Caco-2 (cell line): Measurements from ENCODE around the gene SSB. TPM values are rescaled to one million over a fixed set of nuclear protein-coding genes. Genes with fewer than 3 reads are reported as not detected.

Experiments used
- BruUV-seq: library from RNA; stranded (reverse); fragments of 400-500 nt; replicated peaks from 2 replicates; lab custom pipeline; 2021; lab: Mats Ljungman, UMichigan
- CTCF ChIA-PET: fragments of 300-600 bp; sonication (Branson Sonifier 250); formaldehyde crosslinking; loops from one replicate; lab custom pipeline; 2022; ENCODE audit warnings: antibody characterized with exemption; lab: Charles Lee
- POLR2A ChIA-PET: fragments of 300-600 bp; sonication (Branson Sonifier 250); formaldehyde crosslinking; loops from one replicate; lab custom pipeline; 2022; ENCODE audit warnings: antibody characterized with exemption; lab: Charles Lee
- DNase-seq, 2 experiments: peaks; one replicate each; pipeline versions ENCODE4 v3.0.0 to v3.0.0-alpha.2; 2020 to 2022
- H3K27me3 ChIP-seq: replicated peaks from 2 replicates; pipeline ENCODE4 v1.6.0; 2011; ENCODE audit warnings: low read length; ENCODE audit not compliant: control insufficient read depth, insufficient read depth
- H3K36me3 ChIP-seq: 2 replicates; pipeline ENCODE4 v1.5.1; 2011; ENCODE audit warnings: low read length; ENCODE audit not compliant: control insufficient read depth, insufficient read depth
- H3K4me1 ChIP-seq: fragments of 250-450 bp; sonication (Bioruptor Pico); 2 replicates; pipeline ENCODE4 v1.5.1; 2020; ENCODE audit warnings: mild to moderate bottlenecking
- H3K4me3 ChIP-seq: 2 replicates; pipeline ENCODE4 v1.5.1; 2011; ENCODE audit warnings: low read depth, mild to moderate bottlenecking, control low read depth, low read length
- H3K9me3 ChIP-seq: fragments of 250-450 bp; sonication (Bioruptor Pico); 2 replicates; pipeline ENCODE4 v1.5.1; 2020; ENCODE audit warnings: mild to moderate bottlenecking, moderate library complexity
- H3K27ac Mint-ChIP-seq: one replicate; pipeline ENCODE4 v1.8.0; 2022; ENCODE audit warnings: mixed read lengths; ENCODE audit not compliant: unreplicated experiment
- H3K27me3 Mint-ChIP-seq: one replicate; pipeline ENCODE4 v1.8.0; 2022; ENCODE audit warnings: mixed read lengths; ENCODE audit not compliant: insufficient read depth, unreplicated experiment
- H3K36me3 Mint-ChIP-seq: one replicate; pipeline ENCODE4 v1.8.0; 2022; ENCODE audit warnings: mild to moderate bottlenecking, mixed read lengths; ENCODE audit not compliant: insufficient read depth, unreplicated experiment
- H3K4me1 Mint-ChIP-seq: one replicate; pipeline ENCODE4 v1.8.0; 2022; ENCODE audit warnings: low read depth, mixed read lengths; ENCODE audit not compliant: unreplicated experiment
- H3K4me3 Mint-ChIP-seq: one replicate; pipeline ENCODE4 v1.8.0; 2022; ENCODE audit warnings: mild to moderate bottlenecking, moderate library complexity, mixed read lengths; ENCODE audit not compliant: unreplicated experiment
- H3K9me3 Mint-ChIP-seq: one replicate; pipeline ENCODE4 v1.8.0; 2022; ENCODE audit warnings: mixed read lengths; ENCODE audit not compliant: unreplicated experiment
- CTCF ChIP-seq, 2 experiments: fragments of 200-600 bp in 1 of 2; IDR thresholded peaks; 1 replicate in 1 of 2; 2 replicates in 1 of 2; pipeline versions ENCODE4 v1.5.1 to v1.8.0; 2011 to 2022; ENCODE audit warnings: antibody characterized with exemption in 1 of 2, control low read depth in 1 of 2, inconsistent platforms in 1 of 2, low read depth in 1 of 2, low read length in 1 of 2, mild to moderate bottlenecking in 1 of 2, moderate library complexity in 1 of 2; ENCODE audit not compliant: insufficient read depth in 1 of 2, severe bottlenecking in 1 of 2, unreplicated experiment in 1 of 2
- intact Hi-C: fragments of 100-400 bp; cut with micrococcal nuclease; formaldehyde crosslinking; loops from one replicate; pipeline ENCODE4 v1.10.0; 2022; ENCODE audit not compliant: unreplicated experiment
- total RNA-seq: library from RNA; stranded (reverse); gene quantifications from 2 replicates; pipeline ENCODE4 v1.2.3, GENCODE V29; 2022

Gene SSB
- total RNA-seq, 1 experiment from 2014 or later: 215 TPM

- Histone ChIP-seq H3K4me3 (no peak overlapping the region), H3K36me3 (peaks cover 1% of the 10 kb centered on the region; the same call in 1 of the 2 replicates), H3K9me3 (no peaks in the 10 kb centered on the region), H3K27me3 (no peaks in the 10 kb centered on the region), H3K4me1 (peaks cover 4% of the 10 kb centered on the region)
- no TSS peak for BruUV-seq
- CTCF ChIA-PET: no interaction called here
- intact Hi-C loops: no loop called here
- Mint-ChIP-seq H3K4me3 (peak overlapping the region; percentile 69), H3K36me3 (peaks cover 32% of the 10 kb centered on the region), H3K27me3 (no peaks in the 10 kb centered on the region), H3K4me1 (peaks cover 12% of the 10 kb centered on the region), H3K9me3 (no peaks in the 10 kb centered on the region), H3K27ac (no peak overlapping the region)
- POLR2A ChIA-PET: no interaction called here
- DNase-seq: no peak
- no peak for TF ChIP-seq CTCF (IDR thresholded peaks at IDR 0.05; ENCODE audit: insufficient read depth in 1 of 2, low read depth in 1 of 2, low read length in 1 of 2, severe bottlenecking in 1 of 2, unreplicated experiment in 1 of 2)
Measured at GRCh38 chr2:169822785-169823392, 24.2 kb downstream of the SSB start.

GRCh38 chr2:169823996-169824372, 25.3 kb downstream of the SSB start:
- no peaks in the 10 kb centered on the region for H3K27me3 Mint-ChIP-seq
- Histone ChIP-seq H3K4me1 (peaks cover 4% of the 10 kb centered on the region), H3K9me3 (no peaks in the 10 kb centered on the region), H3K4me3 (peak overlapping the region; percentile 81), H3K27me3 (no peaks in the 10 kb centered on the region), H3K36me3 (no peaks in the 10 kb centered on the region)
- peaks cover 18% of the 10 kb centered on the region for H3K4me1 Mint-ChIP-seq
- CTCF ChIA-PET: interaction anchor here (1.4 kb wide), 2 partner anchors 53 to 104 kb away, joined by 4 to 9 read pairs; no protein-coding TSS in a partner anchor
- DNase-seq: no peak
- no peaks in the 10 kb centered on the region for H3K9me3 Mint-ChIP-seq
- peaks cover 35% of the 10 kb centered on the region for H3K36me3 Mint-ChIP-seq
- peak overlapping the region; percentile 69 for H3K4me3 Mint-ChIP-seq
- TF ChIP-seq CTCF (IDR thresholded peaks at IDR 0.05; ENCODE audit: insufficient read depth in 1 of 2, low read depth in 1 of 2, low read length in 1 of 2, severe bottlenecking in 1 of 2, unreplicated experiment in 1 of 2): no peak
- TSS peak; percentile 65 for BruUV-seq
- POLR2A ChIA-PET: interaction anchor here (0.5 kb wide), 1 partner anchor 25 kb away, joined by 14 read pairs; no protein-coding TSS in a partner anchor
- intact Hi-C loops: no loop called here
- peak overlapping the region; percentile 68 for H3K27ac Mint-ChIP-seq

- BruUV-seq: no TSS peak
- peak; percentile 93 to 97 for TF ChIP-seq CTCF (IDR thresholded peaks at IDR 0.05; ENCODE audit: insufficient read depth in 1 of 2, low read depth in 1 of 2, low read length in 1 of 2, severe bottlenecking in 1 of 2, unreplicated experiment in 1 of 2)
Measured at GRCh38 chr2:169824373-169825333, 26.0 kb downstream of the SSB start, which contains the start of gene METTL5. TSS of gene METTL5 (minus strand) at chr2:169824905. CDS start at chr2:169824597, 308 bp downstream.

More at GRCh38 chr2:169824373-169825333, 26.0 kb downstream of the SSB start, which contains the start of gene METTL5:
- Mint-ChIP-seq H3K36me3 (peaks cover 35% of the 10 kb centered on the region), H3K4me1 (peaks cover 19% of the 10 kb centered on the region), H3K27ac (peak within 1 kb of the TSS; percentile 68), H3K4me3 (peak within 1 kb of the TSS; percentile 69), H3K9me3 (no peaks in the 10 kb centered on the region), H3K27me3 (no peaks in the 10 kb centered on the region)
- Histone ChIP-seq H3K27me3 (no peaks in the 10 kb centered on the region), H3K4me1 (peaks cover 4% of the 10 kb centered on the region), H3K36me3 (no peaks in the 10 kb centered on the region), H3K4me3 (peak within 1 kb of the TSS; percentile 81), H3K9me3 (no peaks in the 10 kb centered on the region)
- DNase-seq: peak; percentile 89 to 95
- ChIA-PET POLR2A (interaction anchor here (0.5 to 0.7 kb wide), 2 partner anchors 26 to 66 kb away, joined by 3 to 14 read pairs; no protein-coding TSS in a partner anchor), CTCF (interaction anchor here (0.8 to 1.4 kb wide), 3 partner anchors 12 to 103 kb away, joined by 3 to 9 read pairs (median 4); no protein-coding TSS in a partner anchor)
- intact Hi-C loops: loop anchor here (1.0 to 5.0 kb wide), 3 partner anchors 53 to 104 kb away; no protein-coding TSS in a partner anchor
